GM19023 (cell line): ENCODE results near the gene HIGD1A.

ENCODE experiments used
- ATAC-seq: cut with Tn5 transposase; IDR thresholded peaks from one replicate; pipeline ENCODE4 v1.9.1; 2021; ENCODE audit warnings: mild to moderate bottlenecking, moderate library complexity; ENCODE audit not compliant: unreplicated experiment

Gene HIGD1A

GRCh38 chr3:42739401-42740158 is 64.7 kb downstream of the HIGD1A start:
- ATAC-seq = no peak

GRCh38 chr3:42736531-42736930 is 67.8 kb downstream of the HIGD1A start:
- no peak for ATAC-seq

GRCh38 chr3:42736081-42736480 is 68.2 kb downstream of the HIGD1A start:
- ATAC-seq = no peak

GRCh38 chr3:42735615-42736014 is 68.7 kb downstream of the HIGD1A start:
- ATAC-seq = no peak

- ATAC-seq = no peak
Measured at GRCh38 chr3:42735019-42735418, 69.3 kb downstream of the HIGD1A start.

- no peak for ATAC-seq
Measured at GRCh38 chr3:42734263-42734860, 69.9 kb downstream of the HIGD1A start.

GRCh38 chr3:42733501-42734262 is 70.6 kb downstream of the HIGD1A start:
- no peak for ATAC-seq
